HEK293T (cell line): ENCODE data around the gene CD300C.
"Not testable (repeated sequence)": the region's sequence is repeated elsewhere in the genome, so short reads cannot be mapped to it uniquely, and the experiment has no call there.

ENCODE experiments used
- CTCF ChIA-PET: fragments of 350-600 bp; formaldehyde crosslinking; extraction: SDS; loops from one replicate; lab custom pipeline; 2021; ENCODE audit warnings: antibody characterized with exemption, inconsistent platforms; lab: Yijun Ruan, JAX
- POLR2A ChIA-PET: fragments of 350-600 bp; formaldehyde crosslinking; extraction: SDS; loops from one replicate; lab custom pipeline; 2020; ENCODE audit warnings: antibody characterized with exemption, inconsistent platforms; lab: Yijun Ruan, JAX
- DNase-seq: peaks from one replicate; pipeline ENCODE4 v3.0.0; 2012; ENCODE audit warnings: mixed read lengths; ENCODE audit errors: extremely low spot score
- ARNT ChIP-seq: fragments of 450-650 bp; IDR thresholded peaks from 2 replicates; pipeline ENCODE4 v1.6.1; 2017; ENCODE audit warnings: mild to moderate bottlenecking
- BHLHE40 ChIP-seq: fragments of 450-650 bp; IDR thresholded peaks from 2 replicates; pipeline ENCODE4 v1.6.1; 2016; ENCODE audit warnings: mild to moderate bottlenecking, moderate library complexity, borderline replicate concordance
- CTBP1 ChIP-seq: fragments of 450-650 bp; IDR thresholded peaks from 2 replicates; pipeline ENCODE4 v1.6.1; 2016; ENCODE audit warnings: borderline replicate concordance
- ELF4 ChIP-seq: fragments of 450-650 bp; IDR thresholded peaks from 2 replicates; pipeline ENCODE4 v1.6.1; 2017; ENCODE audit warnings: antibody characterized with exemption
- FOXA1 ChIP-seq: fragments of 450-650 bp; IDR thresholded peaks from 2 replicates; pipeline ENCODE4 v1.6.1; 2016; ENCODE audit warnings: mild to moderate bottlenecking
- FOXK2 ChIP-seq: fragments of 450-650 bp; IDR thresholded peaks from 2 replicates; pipeline ENCODE4 v1.6.1; 2016; ENCODE audit warnings: mild to moderate bottlenecking
- FOXM1 ChIP-seq: fragments of 450-650 bp; IDR thresholded peaks from 2 replicates; pipeline ENCODE4 v1.6.1; 2017; ENCODE audit warnings: mild to moderate bottlenecking, borderline replicate concordance
- HDGF ChIP-seq: fragments of 450-650 bp; IDR thresholded peaks from 2 replicates; pipeline ENCODE4 v1.6.1; 2017; ENCODE audit warnings: antibody characterized with exemption, borderline replicate concordance
- L3MBTL2 ChIP-seq: fragments of 450-650 bp; conservative IDR thresholded peaks from 2 replicates; pipeline ENCODE4 v1.6.1; 2016; ENCODE audit warnings: mild to moderate bottlenecking
- LEF1 ChIP-seq: fragments of 450-650 bp; IDR thresholded peaks from 2 replicates; pipeline ENCODE4 v1.6.1; 2017; ENCODE audit warnings: mild to moderate bottlenecking, borderline replicate concordance
- NFRKB ChIP-seq: fragments of 450-650 bp; IDR thresholded peaks from 2 replicates; pipeline ENCODE4 v1.6.1; 2016; ENCODE audit warnings: mild to moderate bottlenecking, moderate library complexity
- PKNOX1 ChIP-seq: fragments of 450-650 bp; IDR thresholded peaks from 2 replicates; pipeline ENCODE4 v1.6.1; 2016
- SP1 ChIP-seq: fragments of 450-650 bp; IDR thresholded peaks from 2 replicates; pipeline ENCODE4 v1.6.1; 2017
- SUZ12 ChIP-seq: fragments of 450-650 bp; IDR thresholded peaks from 2 replicates; pipeline ENCODE4 v1.6.1; 2016; ENCODE audit warnings: mild to moderate bottlenecking
- TARDBP ChIP-seq: fragments of 450-650 bp; IDR thresholded peaks from 2 replicates; pipeline ENCODE4 v1.6.1; 2016
- ZNF384 ChIP-seq: fragments of 450-650 bp; IDR thresholded peaks from 2 replicates; pipeline ENCODE4 v1.6.1; 2016

Gene CD300C

GRCh38 chr17:74508156-74508555 is 37.8 kb downstream of the CD300C start:
- POLR2A ChIA-PET = no interaction called here
- no peak for TF ChIP-seq HDGF
- TF ChIP-seq BHLHE40 = no peak
- TF ChIP-seq CTBP1 = no peak
- no peak for TF ChIP-seq LEF1
- TF ChIP-seq TARDBP = no peak
- TF ChIP-seq PKNOX1 = no peak
- TF ChIP-seq ARNT = no peak
- no peak for TF ChIP-seq FOXM1
- no peak for TF ChIP-seq NFRKB
- TF ChIP-seq FOXA1 = no peak
- no peak for TF ChIP-seq ZNF384
- TF ChIP-seq ELF4 = no peak
- no peak for TF ChIP-seq SUZ12
- TF ChIP-seq FOXK2 = no peak
- no peak for TF ChIP-seq L3MBTL2
- TF ChIP-seq SP1 = no peak
- CTCF ChIA-PET = no interaction called here
- DNase-seq = no peak

GRCh38 chr17:74503949-74504348 is 42.0 kb downstream of the CD300C start:
- POLR2A ChIA-PET, CTCF ChIA-PET, DNase-seq: not testable (repeated sequence)

- TF ChIP-seq HDGF (no peak), BHLHE40 (no peak), ZNF384 (no peak), LEF1 (no peak), FOXK2 (no peak), TARDBP (no peak), L3MBTL2 (no peak), PKNOX1 (no peak), CTBP1 (no peak), FOXA1 (no peak), ELF4 (no peak), ARNT (no peak), SUZ12 (no peak), NFRKB (no peak), SP1 (no peak), FOXM1 (no peak)
- ChIA-PET POLR2A (no interaction called here), CTCF (no interaction called here)
- no peak for DNase-seq
These were observed 43.1 kb downstream of the CD300C start for GRCh38 chr17:74502861-74503260.

GRCh38 chr17:74499992-74500391 is 45.9 kb downstream of the CD300C start:
- no peak for DNase-seq
- ChIA-PET POLR2A (no interaction called here), CTCF (interaction anchor here (0.6 to 1.3 kb wide), 3 partner anchors 10 to 220 kb away, joined by 4 to 10 read pairs (median 5); partner anchors contain the start of gene GPR142)
- no peak for TF ChIP-seq BHLHE40
- TF ChIP-seq FOXM1 = no peak
- TF ChIP-seq PKNOX1 = no peak
- TF ChIP-seq ARNT = no peak
- no peak for TF ChIP-seq LEF1
- no peak for TF ChIP-seq ELF4
- no peak for TF ChIP-seq SUZ12
- TF ChIP-seq L3MBTL2 = no peak
- TF ChIP-seq CTBP1 = no peak
- TF ChIP-seq NFRKB = no peak
- TF ChIP-seq TARDBP = no peak
- TF ChIP-seq SP1 = no peak

- CTCF ChIA-PET = interaction anchor here (1.2 to 1.5 kb wide), 2 partner anchors 130 to 131 kb away, joined by 3 to 4 read pairs; partner anchors contain the start of gene GPR142
- no peak for TF ChIP-seq L3MBTL2
- no peak for TF ChIP-seq FOXM1
- no peak for TF ChIP-seq TARDBP
- no peak for TF ChIP-seq CTBP1
- no peak for TF ChIP-seq SUZ12
- no peak for TF ChIP-seq BHLHE40
- TF ChIP-seq ARNT = no peak
- TF ChIP-seq HDGF = no peak
- no peak for TF ChIP-seq FOXK2
- TF ChIP-seq ZNF384 = no peak
- no peak for TF ChIP-seq PKNOX1
- TF ChIP-seq FOXA1 = no peak
- TF ChIP-seq NFRKB = no peak
- TF ChIP-seq SP1 = no peak
- TF ChIP-seq LEF1 = no peak
- no peak for TF ChIP-seq ELF4
- DNase-seq = no peak
- POLR2A ChIA-PET = no interaction called here
These were observed 48.4 kb downstream of the CD300C start for GRCh38 chr17:74497471-74497870.

- no peak for TF ChIP-seq PKNOX1
- no peak for TF ChIP-seq ZNF384
- TF ChIP-seq FOXA1 = no peak
- no peak for TF ChIP-seq FOXK2
- TF ChIP-seq LEF1 = no peak
- TF ChIP-seq CTBP1 = no peak
- TF ChIP-seq SP1 = no peak
- no peak for TF ChIP-seq ARNT
- TF ChIP-seq ELF4 = no peak
- TF ChIP-seq SUZ12 = no peak
- peak; percentile 80 for DNase-seq
- ChIA-PET POLR2A (no interaction called here), CTCF (interaction anchor here (0.7 to 1.3 kb wide), 4 partner anchors 110 to 140 kb away, joined by 3 to 4 read pairs (median 4); no protein-coding TSS in a partner anchor)
These were observed 52.5 kb downstream of the CD300C start for GRCh38 chr17:74493331-74493833.
